ENCODE measurements around the gene YPEL2. TPM values are rescaled to one million over a fixed set of nuclear protein-coding genes. Genes with fewer than 3 reads are reported as not detected.

Gene YPEL2
- polyA plus RNA-seq, 3 donors from 2014 or later, result 5.6 to 13.0 (median 11.0) TPM

DNA sequence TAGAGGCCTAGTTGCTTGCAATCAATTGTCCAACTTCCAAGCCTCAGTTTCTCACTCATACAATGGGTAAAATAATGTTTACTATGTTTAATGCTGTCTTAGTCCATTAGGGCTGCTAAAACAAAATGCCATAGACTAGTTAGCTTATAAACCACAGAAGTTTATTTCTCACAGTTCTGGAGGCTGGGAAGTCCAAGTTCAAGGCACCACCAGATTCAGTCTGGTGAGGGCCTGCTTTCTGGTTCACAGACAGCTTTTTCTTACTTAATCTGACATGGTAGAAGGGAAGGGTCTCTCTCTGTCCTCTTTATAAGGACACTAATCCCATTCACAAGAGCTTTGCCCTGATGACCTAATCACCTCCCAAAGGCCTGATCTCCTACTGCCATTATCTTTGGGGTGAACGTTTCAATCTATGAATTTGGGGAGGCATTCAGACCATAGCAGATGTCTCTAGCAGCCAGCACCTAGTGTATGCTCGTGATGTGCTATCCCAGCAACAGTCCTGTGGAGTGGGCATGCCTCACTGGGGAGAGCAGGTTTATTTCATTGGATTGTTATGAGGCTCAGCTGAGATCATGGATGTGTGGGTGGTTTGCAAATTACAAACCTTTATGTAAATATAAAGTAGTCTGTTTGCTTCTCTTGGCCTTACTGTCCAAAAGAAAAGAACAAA is 25.2 kb downstream of the YPEL2 start:
- no peaks in the 10 kb centered on the region for H3K27me3 Mint-ChIP-seq (ENCODE audit: low read depth in 3 of 3)

GRCh38 chr17:59357219-59357697 is 25.8 kb downstream of the YPEL2 start:
- Mint-ChIP-seq H3K36me3 (peaks cover 0 to 4% (median 3%) of the 10 kb centered on the region in 3 donors), H3K27ac (no peak overlapping the region), H3K4me1 (peaks cover 28 to 31% of the 10 kb centered on the region in 2 donors), H3K4me3 (no peak overlapping the region), H3K9me3 (no peaks in the 10 kb centered on the region), H3K27me3 (ENCODE audit: low read depth in 3 of 3) (no peaks in the 10 kb centered on the region)
- DNase-seq, result no peak

More for the DNA sequence above, 25.2 kb downstream of the YPEL2 start:
- Mint-ChIP-seq H3K4me1 (peaks cover 26 to 27% of the 10 kb centered on the region in 2 donors), H3K4me3 (no peak overlapping the region), H3K27ac (no peak overlapping the region), H3K36me3 (peaks cover 0 to 4% (median 3%) of the 10 kb centered on the region in 3 donors), H3K9me3 (no peaks in the 10 kb centered on the region)
- DNase-seq, result no peak

GRCh38 chr17:59357929-59358328 is 26.5 kb downstream of the YPEL2 start:
- Mint-ChIP-seq H3K4me3 (no peak overlapping the region), H3K27ac (no peak overlapping the region), H3K36me3 (peaks cover 0 to 4% (median 3%) of the 10 kb centered on the region in 3 donors), H3K9me3 (no peaks in the 10 kb centered on the region), H3K4me1 (peaks cover 30 to 33% of the 10 kb centered on the region in 2 donors), H3K27me3 (ENCODE audit: low read depth in 3 of 3) (no peaks in the 10 kb centered on the region)
- DNase-seq, result no peak

DNA sequence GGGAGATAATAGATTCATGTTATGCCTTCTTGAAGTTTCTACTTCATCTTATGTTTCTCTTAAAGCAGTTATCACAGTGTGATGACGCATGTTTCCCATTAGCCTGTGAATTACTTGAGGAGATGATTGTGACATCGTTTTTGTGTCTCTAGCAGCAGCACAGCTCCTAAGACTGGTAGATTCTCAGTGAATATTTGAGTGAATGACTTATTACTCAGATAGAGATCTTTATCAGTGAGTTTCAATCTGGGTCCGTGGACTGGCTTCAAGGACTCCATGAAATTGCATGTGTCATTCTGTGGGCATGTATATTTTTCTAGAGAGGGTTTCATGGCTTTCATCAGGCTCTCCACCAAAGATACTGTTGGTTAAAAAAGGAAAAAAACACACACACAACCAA is 29.9 kb downstream of the YPEL2 start:
- H3K4me1 Mint-ChIP-seq, result peaks cover 40 to 42% of the 10 kb centered on the region in 2 donors
- H3K9me3 Mint-ChIP-seq, result no peaks in the 10 kb centered on the region
- no peaks in the 10 kb centered on the region for H3K27me3 Mint-ChIP-seq (ENCODE audit: low read depth in 3 of 3)
- no peak for DNase-seq
- H3K4me3 Mint-ChIP-seq, result peak overlapping the region in 4 of 5 donors; percentile 11 to 80 (median 56)
- H3K36me3 Mint-ChIP-seq, result no peaks in the 10 kb centered on the region
- H3K27ac Mint-ChIP-seq, result peak overlapping the region in 5 of 6 donors; percentile 29 to 78 (median 56)

GRCh38 chr17:59361916-59362810 is 30.7 kb downstream of the YPEL2 start:
- H3K4me3 Mint-ChIP-seq, result peak overlapping the region; percentile 11 to 80 (median 65)
- no peaks in the 10 kb centered on the region for H3K27me3 Mint-ChIP-seq (ENCODE audit: low read depth in 3 of 3)
- H3K27ac Mint-ChIP-seq, result peak overlapping the region; percentile 29 to 78 (median 50)
- H3K36me3 Mint-ChIP-seq, result no peaks in the 10 kb centered on the region
- peak in 1 of 3 donors; percentile 10 for DNase-seq
- H3K4me1 Mint-ChIP-seq, result peaks cover 40 to 44% of the 10 kb centered on the region in 2 donors
- H3K9me3 Mint-ChIP-seq, result no peaks in the 10 kb centered on the region

GRCh38 chr17:59362811-59363205 is 31.4 kb downstream of the YPEL2 start:
- Mint-ChIP-seq H3K27ac (peak overlapping the region in 4 of 6 donors; percentile 47 to 78 (median 61)), H3K9me3 (no peaks in the 10 kb centered on the region), H3K4me1 (peaks cover 40 to 49% of the 10 kb centered on the region in 2 donors), H3K36me3 (no peaks in the 10 kb centered on the region), H3K27me3 (ENCODE audit: low read depth in 3 of 3) (no peaks in the 10 kb centered on the region), H3K4me3 (peak overlapping the region; percentile 11 to 80 (median 65))
- no peak for DNase-seq

- peaks cover 38 to 52% of the 10 kb centered on the region in 2 donors for H3K4me1 Mint-ChIP-seq
- DNase-seq, result no peak
- H3K9me3 Mint-ChIP-seq, result no peaks in the 10 kb centered on the region
- H3K4me3 Mint-ChIP-seq, result no peak overlapping the region
- H3K36me3 Mint-ChIP-seq, result no peaks in the 10 kb centered on the region
- H3K27me3 Mint-ChIP-seq (ENCODE audit: low read depth in 3 of 3), result peaks cover 0 to 1% (median 0%) of the 10 kb centered on the region in 3 donors
- H3K27ac Mint-ChIP-seq, result no peak overlapping the region
Measured at GRCh38 chr17:59365383-59365981, 34.0 kb downstream of the YPEL2 start.

DNA sequence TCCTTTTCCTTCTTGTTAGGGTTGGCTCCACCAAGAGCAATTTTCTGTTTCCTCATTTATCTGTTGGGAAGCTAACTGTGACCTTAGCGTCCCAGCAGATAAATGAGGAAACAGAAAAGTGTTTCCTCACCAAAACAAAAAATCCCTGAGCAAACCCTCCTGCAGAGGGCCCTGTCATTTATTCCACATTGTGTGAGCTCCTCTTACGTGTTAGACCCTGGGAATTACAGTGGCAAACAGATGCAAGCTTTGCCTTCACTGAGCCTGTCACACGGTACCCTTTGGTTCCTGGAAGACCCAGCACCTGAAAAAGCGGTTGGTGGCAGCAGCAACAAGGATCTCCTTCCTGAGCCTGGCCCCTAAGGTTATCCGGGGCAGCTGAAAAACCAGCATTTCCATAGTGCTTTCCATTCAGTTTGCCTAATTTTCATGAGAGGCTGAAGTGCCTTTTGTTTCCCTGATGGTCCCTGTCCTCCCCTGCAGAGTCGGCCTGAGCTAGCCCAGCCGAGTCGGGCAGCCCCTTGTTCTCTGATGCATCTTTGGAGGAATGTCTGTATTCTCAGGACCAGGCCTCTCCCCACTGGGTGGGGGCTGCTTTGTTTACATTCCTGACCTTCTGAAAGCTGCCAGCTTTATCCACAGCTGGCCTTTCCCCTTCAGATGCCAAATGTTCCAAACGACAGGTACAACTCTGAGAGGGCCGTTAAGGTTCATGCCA is 34.7 kb downstream of the YPEL2 start:
- Mint-ChIP-seq H3K9me3 (no peaks in the 10 kb centered on the region), H3K4me1 (peaks cover 39 to 51% of the 10 kb centered on the region in 2 donors), H3K27me3 (ENCODE audit: low read depth in 3 of 3) (peaks cover 0 to 5% (median 0%) of the 10 kb centered on the region in 3 donors), H3K27ac (no peak overlapping the region), H3K36me3 (no peaks in the 10 kb centered on the region), H3K4me3 (no peak overlapping the region)
- no peak for DNase-seq

GRCh38 chr17:59366773-59367656 is 35.6 kb downstream of the YPEL2 start:
- H3K4me1 Mint-ChIP-seq, result peaks cover 39 to 51% of the 10 kb centered on the region in 2 donors
- no peak for DNase-seq
- no peaks in the 10 kb centered on the region for H3K9me3 Mint-ChIP-seq
- peaks cover 0 to 7% (median 0%) of the 10 kb centered on the region in 3 donors for H3K27me3 Mint-ChIP-seq (ENCODE audit: low read depth in 3 of 3)
- H3K4me3 Mint-ChIP-seq, result no peak overlapping the region
- H3K27ac Mint-ChIP-seq, result peak overlapping the region in 1 of 6 donors; percentile 18
- H3K36me3 Mint-ChIP-seq, result no peaks in the 10 kb centered on the region

DNA sequence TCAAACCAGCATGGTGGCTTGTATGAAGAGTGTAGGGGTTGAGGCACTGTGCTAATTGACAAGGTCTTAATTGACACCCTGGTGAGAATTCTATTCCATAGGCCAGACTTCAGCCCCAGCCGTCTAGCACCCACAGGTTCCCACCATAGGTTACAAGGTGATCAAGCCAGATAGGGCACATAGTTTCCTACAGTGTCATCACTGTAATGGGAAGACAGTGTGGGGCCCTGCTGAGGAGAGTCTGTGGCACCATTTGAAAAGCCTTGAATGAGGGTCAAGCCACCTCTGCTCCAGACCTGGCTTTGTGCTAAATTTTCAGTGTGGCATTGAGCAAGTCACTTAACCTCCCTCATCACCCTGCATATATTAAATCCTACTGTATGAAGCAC is 36.2 kb downstream of the YPEL2 start:
- DNase-seq, result no peak
- Mint-ChIP-seq H3K4me3 (no peak overlapping the region), H3K4me1 (peaks cover 39 to 51% of the 10 kb centered on the region in 2 donors), H3K27me3 (ENCODE audit: low read depth in 3 of 3) (peaks cover 0 to 7% (median 0%) of the 10 kb centered on the region in 3 donors), H3K27ac (peak overlapping the region in 1 of 6 donors; percentile 18), H3K9me3 (no peaks in the 10 kb centered on the region), H3K36me3 (no peaks in the 10 kb centered on the region)

- peaks cover 41 to 53% of the 10 kb centered on the region in 2 donors for H3K4me1 Mint-ChIP-seq
- no peak overlapping the region for H3K4me3 Mint-ChIP-seq
Measured at GRCh38 chr17:59368218-59368857, 36.9 kb downstream of the YPEL2 start.

More at GRCh38 chr17:59368218-59368857, 36.9 kb downstream of the YPEL2 start:
- peaks cover 0 to 7% (median 2%) of the 10 kb centered on the region in 3 donors for H3K27me3 Mint-ChIP-seq (ENCODE audit: low read depth in 3 of 3)
- H3K9me3 Mint-ChIP-seq, result no peaks in the 10 kb centered on the region
- no peaks in the 10 kb centered on the region for H3K36me3 Mint-ChIP-seq
- no peak overlapping the region for H3K27ac Mint-ChIP-seq
- DNase-seq, result no peak
